Measurements from ENCODE around the gene DOK5.
"Not testable (repeated sequence)": the region's sequence is repeated elsewhere in the genome, so short reads cannot be mapped to it uniquely, and the experiment has no call there.

Gene DOK5

DNA sequence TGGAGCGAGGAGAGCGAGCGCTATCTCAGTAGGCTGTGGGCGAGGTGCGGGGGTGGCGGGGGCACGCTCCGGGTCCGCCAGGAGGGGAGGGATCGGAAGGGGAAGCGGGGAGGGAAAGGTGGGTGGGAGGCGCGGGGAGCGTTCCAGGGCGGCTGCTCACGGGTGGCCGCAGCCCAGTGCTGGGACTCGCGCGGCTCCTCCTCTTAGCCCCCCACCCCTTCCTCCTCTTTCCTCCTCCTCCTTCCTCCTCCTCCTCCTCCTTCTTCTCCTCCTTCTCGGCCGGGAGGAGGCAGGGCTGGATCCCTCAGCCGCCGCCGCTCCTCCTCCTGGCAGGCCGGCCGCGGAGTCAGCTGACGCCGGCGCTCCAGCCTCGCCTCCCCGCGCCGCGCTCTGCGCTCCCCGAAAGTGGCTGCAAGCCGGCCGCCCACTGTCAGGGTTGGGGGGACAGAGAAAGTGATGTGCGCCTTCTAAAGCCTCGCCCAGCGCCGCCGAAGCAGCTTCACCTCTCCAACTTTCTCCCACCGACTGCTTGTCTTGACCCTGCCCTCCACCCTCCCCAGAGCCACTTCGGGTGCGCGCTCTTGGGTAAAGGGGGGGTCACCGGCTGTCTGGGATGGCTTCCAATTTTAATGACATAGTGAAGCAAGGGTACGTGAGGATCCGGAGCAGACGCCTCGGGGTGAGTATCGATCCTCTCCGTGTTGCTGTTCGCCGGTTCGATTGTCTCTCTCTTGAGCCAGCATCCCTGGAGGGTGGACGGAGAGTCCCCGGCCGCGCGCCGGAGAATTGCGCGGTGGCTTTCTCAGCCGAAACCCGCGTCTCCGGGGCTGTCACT lies at the start of gene DOK5:
TSS of gene DOK5 (plus strand) at position 260 of the 835 bp plus-strand sequence. CDS start at position 614, 354 bp downstream.
- FAIRE-seq = no peak
- DNase-seq (ENCODE audit: insufficient read length, low spot score) = no peak
- no peak for TF ChIP-seq CTCF (IDR thresholded peaks at IDR 0.05; ENCODE audit: insufficient read depth, missing control alignments)

DNA sequence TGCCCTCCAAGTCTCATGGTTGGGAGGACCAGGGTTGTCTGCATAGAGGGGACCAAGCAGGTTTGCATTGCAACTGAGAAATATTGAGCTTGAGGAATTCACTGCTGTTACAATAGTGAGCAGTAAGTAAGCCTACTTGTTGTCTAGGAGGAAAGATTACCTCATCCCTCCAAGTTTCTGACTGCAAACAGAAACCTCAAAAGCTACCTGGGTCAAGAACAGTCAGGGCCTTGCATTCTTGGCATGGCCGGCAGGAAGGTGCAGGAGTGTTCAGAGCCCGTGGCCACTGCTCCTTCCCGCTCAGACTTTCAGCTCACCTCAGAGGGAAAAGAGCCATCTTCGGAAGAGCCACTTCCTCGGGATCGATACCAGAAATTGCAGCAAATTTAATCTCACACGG lies 46.0 kb upstream of the DOK5 start:
- no peak for DNase-seq (ENCODE audit: insufficient read length, low spot score)
- TF ChIP-seq CTCF (IDR thresholded peaks at IDR 0.05; ENCODE audit: insufficient read depth, missing control alignments) = no peak
- no peak for FAIRE-seq

- no peak for TF ChIP-seq CTCF (IDR thresholded peaks at IDR 0.05; ENCODE audit: insufficient read depth, missing control alignments)
- FAIRE-seq (no peak), DNase-seq (ENCODE audit: insufficient read length, low spot score) (no peak)
Measured at GRCh38 chr20:54431156-54431944, 44.0 kb upstream of the DOK5 start.

GRCh38 chr20:54432966-54433365 lies 42.4 kb upstream of the DOK5 start:
- FAIRE-seq (no peak), DNase-seq (ENCODE audit: insufficient read length, low spot score) (no peak)
- TF ChIP-seq CTCF (IDR thresholded peaks at IDR 0.05; ENCODE audit: insufficient read depth, missing control alignments) = no peak

GRCh38 chr20:54433636-54434035 lies 41.8 kb upstream of the DOK5 start:
- TF ChIP-seq CTCF (IDR thresholded peaks at IDR 0.05; ENCODE audit: insufficient read depth, missing control alignments) = no peak
- DNase-seq (ENCODE audit: insufficient read length, low spot score) (no peak), FAIRE-seq (no peak)

DNA sequence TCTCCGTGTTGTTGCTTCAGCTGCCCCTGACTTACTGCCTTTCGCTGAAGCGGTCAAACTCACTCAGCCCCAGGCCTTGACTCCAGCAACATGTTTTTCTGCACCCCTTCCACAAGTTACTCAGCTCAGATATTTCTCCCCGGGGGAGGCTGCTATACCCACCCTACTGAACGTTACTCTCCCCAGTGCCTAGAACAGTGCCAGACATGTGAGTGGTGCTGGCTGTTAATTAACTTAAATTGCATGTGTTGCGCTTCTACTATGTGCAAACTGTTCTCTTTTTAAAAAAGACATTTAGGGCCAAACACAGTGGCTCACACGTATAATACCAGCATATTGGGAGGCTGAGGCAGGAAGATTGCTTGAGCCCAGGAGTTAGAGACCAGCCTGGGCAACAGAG lies 41.2 kb upstream of the DOK5 start:
- DNase-seq (ENCODE audit: insufficient read length, low spot score) (no peak), FAIRE-seq (no peak)
- no peak for TF ChIP-seq CTCF (IDR thresholded peaks at IDR 0.05; ENCODE audit: insufficient read depth, missing control alignments)

GRCh38 chr20:54435015-54435414 lies 40.4 kb upstream of the DOK5 start:
- FAIRE-seq = no peak
- no peak for TF ChIP-seq CTCF (IDR thresholded peaks at IDR 0.05; ENCODE audit: insufficient read depth, missing control alignments)
- DNase-seq (ENCODE audit: insufficient read length, low spot score) = no peak

DNA sequence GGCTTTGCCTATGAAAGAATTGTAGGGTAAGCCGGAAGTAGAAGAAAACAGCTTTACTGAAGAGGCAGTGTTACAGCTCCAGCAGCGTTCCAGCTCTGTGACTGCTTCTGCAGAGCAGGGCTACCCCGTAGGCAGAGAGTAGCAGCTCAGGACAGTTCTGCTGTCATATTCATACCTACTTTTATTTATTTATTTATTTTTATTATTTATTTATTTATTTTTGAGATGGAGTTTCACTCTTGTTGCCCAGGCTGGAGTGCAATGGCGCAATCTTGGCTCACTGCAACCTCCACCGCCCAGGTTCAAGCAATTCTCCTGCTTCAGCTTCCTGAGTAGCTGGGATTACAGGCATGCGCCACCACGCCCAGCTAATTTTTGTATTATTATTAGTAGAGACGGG lies 39.0 kb upstream of the DOK5 start:
- DNase-seq (ENCODE audit: insufficient read length, low spot score); FAIRE-seq: not testable (repeated sequence)
